Transverse colon (tissue), 4 donors: ENCODE data around the gene FGA.

Experiments
- CTCF ChIP-seq, 5 experiments: fragments of 200-600 bp in 3 of 5; fragments of 450-650 bp in 2 of 5; sonication (generic) in 3 of 5; IDR thresholded peaks; 1 replicate in 2 of 5; 2 replicates in 3 of 5; pipeline ENCODE4 v1.5.1; 2016 to 2017; ENCODE audit warnings: antibody characterized with exemption in 5 of 5, inconsistent platforms in 3 of 5, mild to moderate bottlenecking in 2 of 5, moderate library complexity in 1 of 5
- POLR2AphosphoS5 ChIP-seq, 3 donors: sonication (generic); formaldehyde crosslinking; IDR thresholded peaks; one replicate each; pipeline ENCODE4 v1.6.1; 2016; ENCODE audit warnings: antibody characterized with exemption in 3 of 3

- TF ChIP-seq CTCF (IDR thresholded peaks at IDR 0.05) (no peak), POLR2AphosphoS5 (IDR thresholded peaks at IDR 0.05) (no peak)
Observed at GRCh38 chr4:154608361-154609252, 18.1 kb upstream of the FGA start.
